Right lobe of liver (tissue), 4 donors: ENCODE measurements around the gene WNT1.

ENCODE experiments used
- CTCF ChIP-seq, 4 donors: fragments of 200-600 bp in 3 of 4; fragments of 450-650 bp in 1 of 4; IDR thresholded peaks; one replicate each; pipeline versions ENCODE4 v1.5.1 to v1.8.0; 2016 to 2022; ENCODE audit warnings: antibody characterized with exemption in 4 of 4, mild to moderate bottlenecking in 2 of 4
- POLR2A ChIP-seq: fragments of 450-650 bp; IDR thresholded peaks from one replicate; pipeline ENCODE4 v1.6.1; 2017; ENCODE audit warnings: antibody characterized with exemption, mild to moderate bottlenecking
- donor health status: DM: no; HTN: no; CAD: no.
- donor health status: DM: no; HTN: no; CAD: no.
- donor health status: DM: no; HTN: yes; CAD: no.

DNA sequence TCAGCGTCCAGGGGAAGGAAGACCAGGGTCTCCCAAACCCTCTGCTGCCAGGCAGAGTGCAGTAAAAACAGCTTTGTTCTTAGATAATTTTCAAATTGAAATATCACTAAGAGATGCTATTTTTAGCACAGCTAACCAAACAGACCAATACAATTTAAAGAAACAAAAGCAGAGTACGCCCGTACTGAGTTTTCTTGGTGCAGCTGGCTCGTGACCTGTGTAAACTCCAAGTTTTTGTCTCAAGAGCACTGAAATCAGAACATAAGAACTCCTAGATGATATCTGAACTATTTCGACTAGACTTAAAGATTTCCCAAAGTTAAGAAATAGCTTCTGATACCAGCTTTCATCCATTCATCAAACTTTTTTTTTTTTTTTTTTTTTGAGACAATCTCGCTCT, 31.2 kb upstream of the WNT1 start:
- TF ChIP-seq CTCF (IDR thresholded peaks at IDR 0.05) = no peak
- TF ChIP-seq POLR2A = no peak
